ENCODE results near the gene KRTAP5-1.

- TF ChIP-seq, protein P1, sequence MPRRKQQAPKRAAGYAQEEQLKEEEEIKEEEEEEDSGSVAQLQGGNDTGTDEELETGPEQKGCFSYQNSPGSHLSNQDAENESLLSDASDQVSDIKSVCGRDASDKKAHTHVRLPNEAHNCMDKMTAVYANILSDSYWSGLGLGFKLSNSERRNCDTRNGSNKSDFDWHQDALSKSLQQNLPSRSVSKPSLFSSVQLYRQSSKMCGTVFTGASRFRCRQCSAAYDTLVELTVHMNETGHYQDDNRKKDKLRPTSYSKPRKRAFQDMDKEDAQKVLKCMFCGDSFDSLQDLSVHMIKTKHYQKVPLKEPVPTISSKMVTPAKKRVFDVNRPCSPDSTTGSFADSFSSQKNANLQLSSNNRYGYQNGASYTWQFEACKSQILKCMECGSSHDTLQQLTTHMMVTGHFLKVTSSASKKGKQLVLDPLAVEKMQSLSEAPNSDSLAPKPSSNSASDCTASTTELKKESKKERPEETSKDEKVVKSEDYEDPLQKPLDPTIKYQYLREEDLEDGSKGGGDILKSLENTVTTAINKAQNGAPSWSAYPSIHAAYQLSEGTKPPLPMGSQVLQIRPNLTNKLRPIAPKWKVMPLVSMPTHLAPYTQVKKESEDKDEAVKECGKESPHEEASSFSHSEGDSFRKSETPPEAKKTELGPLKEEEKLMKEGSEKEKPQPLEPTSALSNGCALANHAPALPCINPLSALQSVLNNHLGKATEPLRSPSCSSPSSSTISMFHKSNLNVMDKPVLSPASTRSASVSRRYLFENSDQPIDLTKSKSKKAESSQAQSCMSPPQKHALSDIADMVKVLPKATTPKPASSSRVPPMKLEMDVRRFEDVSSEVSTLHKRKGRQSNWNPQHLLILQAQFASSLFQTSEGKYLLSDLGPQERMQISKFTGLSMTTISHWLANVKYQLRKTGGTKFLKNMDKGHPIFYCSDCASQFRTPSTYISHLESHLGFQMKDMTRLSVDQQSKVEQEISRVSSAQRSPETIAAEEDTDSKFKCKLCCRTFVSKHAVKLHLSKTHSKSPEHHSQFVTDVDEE (CRISPR knock-in tag; IDR thresholded peaks at IDR 0.05), result no peak
- TF ChIP-seq CREB5 (CRISPR knock-in tag; IDR thresholded peaks at IDR 0.05; ENCODE audit: low read depth) (no peak), ZNF565 (CRISPR knock-in tag; conservative IDR thresholded peaks at IDR 0.05; ENCODE audit: low read depth) (no peak), ZC3H10 (CRISPR knock-in tag; IDR thresholded peaks at IDR 0.05) (no peak), PATZ1 (CRISPR knock-in tag; IDR thresholded peaks at IDR 0.05; ENCODE audit: borderline replicate concordance) (no peak)
These were observed 29.9 kb downstream of the KRTAP5-1 start for GRCh38 chr11:1554981-1555712.
